Common myeloid progenitor, CD34-positive (primary cell): ENCODE data around the gene ASB13.

Source experiments
- CTCF ChIA-PET: fragments of 350-600 bp; sonication (Branson Sonifier 250); formaldehyde crosslinking; loops from one replicate; lab custom pipeline; 2021; ENCODE audit warnings: antibody characterized with exemption; lab: Charles Lee
- POLR2A ChIA-PET: fragments of 350-600 bp; sonication (Branson Sonifier 250); formaldehyde crosslinking; loops from one replicate; lab custom pipeline; 2021; ENCODE audit warnings: antibody characterized with exemption; lab: Charles Lee
- DNase-seq, 3 donors: peaks; one replicate each; pipeline versions ENCODE4 v3.0.0 to v3.0.0-alpha.2; 2013
- H3K27ac ChIP-seq, 2 experiments: 1 replicate in 1 of 2; 2 replicates in 1 of 2; pipeline ENCODE4 v1.7.0; 2013; ENCODE audit warnings: inconsistent platforms in 2 of 2, low read length in 2 of 2, mild to moderate bottlenecking in 2 of 2, low read depth in 1 of 2, moderate library complexity in 1 of 2; ENCODE audit not compliant: severe bottlenecking in 2 of 2, insufficient read depth in 1 of 2, poor library complexity in 1 of 2
- H3K27me3 ChIP-seq, 5 experiments: replicated peaks in 2 of 5; 1 replicate in 3 of 5; 2 replicates in 2 of 5; pipeline versions ENCODE4 v1.6.1 to v1.7.0; 2013; ENCODE audit warnings: low read length in 4 of 5, mild to moderate bottlenecking in 2 of 5, moderate library complexity in 2 of 5, inconsistent platforms in 1 of 5; ENCODE audit not compliant: insufficient read depth in 5 of 5, control insufficient read depth in 4 of 5
- H3K36me3 ChIP-seq, 4 experiments: 1 replicate in 2 of 4; 2 replicates in 2 of 4; pipeline versions ENCODE4 v1.6.1 to v1.7.0; 2013; ENCODE audit warnings: low read length in 3 of 4, control low read depth in 1 of 4, mild to moderate bottlenecking in 1 of 4; ENCODE audit not compliant: control insufficient read depth in 4 of 4, insufficient read depth in 4 of 4
- H3K4me1 ChIP-seq, 4 experiments: 1 replicate in 3 of 4; 2 replicates in 1 of 4; pipeline versions ENCODE4 v1.6.1 to v1.7.1; 2013; ENCODE audit warnings: low read length in 3 of 4, mild to moderate bottlenecking in 3 of 4, control low read depth in 1 of 4, inconsistent platforms in 1 of 4, moderate library complexity in 1 of 4; ENCODE audit not compliant: control insufficient read depth in 4 of 4, insufficient read depth in 4 of 4; ENCODE audit errors: control extremely low read depth in 1 of 4
- H3K4me3 ChIP-seq, 7 experiments: 1 replicate in 4 of 7; 2 replicates in 3 of 7; pipeline versions ENCODE4 v1.5.1 to v1.7.0; 2013; ENCODE audit warnings: mild to moderate bottlenecking in 7 of 7, low read length in 6 of 7, moderate library complexity in 6 of 7, inconsistent platforms in 2 of 7, low read depth in 2 of 7, control low read depth in 1 of 7; ENCODE audit not compliant: insufficient read depth in 4 of 7, control insufficient read depth in 1 of 7; ENCODE audit errors: extremely low read depth in 1 of 7
- H3K9me3 ChIP-seq, 5 experiments: 1 replicate in 4 of 5; 2 replicates in 1 of 5; pipeline versions ENCODE4 v1.6.1 to v1.7.1; 2013; ENCODE audit warnings: low read length in 4 of 5, mild to moderate bottlenecking in 2 of 5, inconsistent platforms in 1 of 5, low read depth in 1 of 5, moderate library complexity in 1 of 5; ENCODE audit not compliant: control insufficient read depth in 4 of 5, insufficient read depth in 2 of 5; ENCODE audit errors: control extremely low read depth in 1 of 5
- WGBS: methylation state at CpG from one replicate; pipeline ENCODE4 v1.1.5; 2013; ENCODE audit not compliant: insufficient coverage; 5-methylcytosine and 5-hydroxymethylcytosine counted together

The ASB13 gene

GRCh38 chr10:5678397-5679036 lies 12.1 kb upstream of the ASB13 start:
- Histone ChIP-seq H3K27ac (no peak overlapping the region), H3K4me3 (no peak overlapping the region), H3K27me3 (peaks cover 0 to 3% (median 0%) of the 10 kb centered on the region in 5 experiments), H3K9me3 (peaks cover 0 to 4% (median 2%) of the 10 kb centered on the region in 5 experiments), H3K36me3 (no peaks in the 10 kb centered on the region), H3K4me1 (no peaks in the 10 kb centered on the region)
- ChIA-PET CTCF (interaction anchor here (1.5 kb wide), 1 partner anchor 14 kb away, joined by 3 read pairs; no protein-coding TSS in a partner anchor), POLR2A (interaction anchor here (0.7 kb wide), 1 partner anchor 38 kb away, joined by 3 read pairs; no protein-coding TSS in a partner anchor)
- 95% methylated on average over 7 of the region's 9 CpGs for WGBS
- no peak for DNase-seq

GRCh38 chr10:5670662-5671375 lies 4.4 kb upstream of the ASB13 start:
- POLR2A ChIA-PET, result no interaction called here
- no peak overlapping the region for H3K4me3 ChIP-seq
- peaks cover 8 to 14% (median 13%) of the 10 kb centered on the region in 4 experiments for H3K4me1 ChIP-seq
- WGBS, result 100% methylated on average over 3 of the region's 8 CpGs
- H3K9me3 ChIP-seq, result peaks cover 3 to 8% (median 4%) of the 10 kb centered on the region in 5 experiments
- no peak for DNase-seq
- no peak overlapping the region for H3K27ac ChIP-seq
- H3K36me3 ChIP-seq, result no peaks in the 10 kb centered on the region
- H3K27me3 ChIP-seq, result no peaks in the 10 kb centered on the region
- CTCF ChIA-PET, result interaction anchor here (1.5 kb wide), 1 partner anchor 12 kb away, joined by 4 read pairs; no protein-coding TSS in a partner anchor

GRCh38 chr10:5669604-5670003 lies 3.2 kb upstream of the ASB13 start:
- ChIA-PET POLR2A (no interaction called here), CTCF (interaction anchor here (1.4 kb wide), 1 partner anchor 10 kb away, joined by 3 read pairs; no protein-coding TSS in a partner anchor)
- no peaks in the 10 kb centered on the region for H3K36me3 ChIP-seq
- peaks cover 3 to 8% (median 4%) of the 10 kb centered on the region in 5 experiments for H3K9me3 ChIP-seq
- H3K27me3 ChIP-seq, result no peaks in the 10 kb centered on the region
- H3K27ac ChIP-seq, result no peak overlapping the region
- H3K4me3 ChIP-seq, result no peak overlapping the region
- DNase-seq, result peak in 1 of 3 donors; percentile 19
- WGBS, result 100% methylated on average over 1 of the region's 1 CpG
- peaks cover 14 to 22% (median 19%) of the 10 kb centered on the region in 4 experiments for H3K4me1 ChIP-seq

GRCh38 chr10:5668429-5668828 lies 2.0 kb upstream of the ASB13 start:
- H3K9me3 ChIP-seq, result peaks cover 2 to 5% (median 3%) of the 10 kb centered on the region in 5 experiments
- 90% methylated on average over 2 of the region's 4 CpGs for WGBS
- ChIA-PET CTCF (interaction anchor here (1.2 to 1.4 kb wide), 2 partner anchors 11 to 29 kb away, joined by 3 read pairs; no protein-coding TSS in a partner anchor), POLR2A (interaction anchor here (1.0 kb wide), 1 partner anchor 9 kb away, joined by 3 read pairs; no protein-coding TSS in a partner anchor)
- no peak for DNase-seq
- H3K27me3 ChIP-seq, result no peaks in the 10 kb centered on the region
- no peak overlapping the region for H3K27ac ChIP-seq
- peaks cover 14 to 26% (median 21%) of the 10 kb centered on the region in 4 experiments for H3K4me1 ChIP-seq
- no peaks in the 10 kb centered on the region for H3K36me3 ChIP-seq
- no peak overlapping the region for H3K4me3 ChIP-seq

- Histone ChIP-seq H3K36me3 (no peaks in the 10 kb centered on the region), H3K9me3 (no peaks in the 10 kb centered on the region), H3K4me1 (peaks cover 14 to 30% (median 21%) of the 10 kb centered on the region in 4 experiments), H3K27ac (no peak overlapping the region), H3K4me3 (peak overlapping the region; percentile 66 to 92 (median 80)), H3K27me3 (no peaks in the 10 kb centered on the region)
- WGBS, result 14% methylated on average over 13 of the region's 15 CpGs
- DNase-seq, result peak; percentile 37 to 83 (median 77)
- ChIA-PET POLR2A (no interaction called here), CTCF (interaction anchor here (0.8 to 1.2 kb wide), 2 partner anchors 16 to 163 kb away, joined by 3 to 4 read pairs; no protein-coding TSS in a partner anchor)
These were observed 641 bp upstream of the ASB13 start for GRCh38 chr10:5666841-5667630.

GRCh38 chr10:5665373-5666007 lies 905 bp downstream of the ASB13 start:
- ChIA-PET POLR2A (no interaction called here), CTCF (interaction anchor here (0.7 to 1.6 kb wide), 5 partner anchors 16 to 72 kb away, joined by 3 to 5 read pairs (median 3); no protein-coding TSS in a partner anchor)
- Histone ChIP-seq H3K4me3 (peak overlapping the region; percentile 66 to 92 (median 80)), H3K36me3 (no peaks in the 10 kb centered on the region), H3K4me1 (peaks cover 14 to 30% (median 22%) of the 10 kb centered on the region in 4 experiments), H3K27ac (peak overlapping the region in 1 of 2 experiments; percentile 61), H3K9me3 (no peaks in the 10 kb centered on the region), H3K27me3 (no peaks in the 10 kb centered on the region)
- peak in 2 of 3 donors; percentile 51 to 53 for DNase-seq
- 4% methylated on average over 5 of the region's 9 CpGs for WGBS
